Pancreas (tissue), 10 donors: ENCODE data around the gene ZFYVE9. TPM values are rescaled to one million over a fixed set of nuclear protein-coding genes. Genes with fewer than 3 reads are reported as not detected.
"Not testable (repeated sequence)": the region's sequence is repeated elsewhere in the genome, so short reads cannot be mapped to it uniquely, and the experiment has no call there.

Experiments
- ATAC-seq, 4 donors: fragments of 200-7000 bp; cut with Tn5 transposase; one replicate each; pipeline versions ENCODE4 v1.8.0 to v1.9.1; 2020; ENCODE audit warnings: mild to moderate bottlenecking in 4 of 4, moderate library complexity in 4 of 4
- DNase-seq, 6 donors: peaks; one replicate each; pipeline ENCODE4 v3.0.0-alpha.2; 2020
- FAIRE-seq: peaks from 2 replicates; lab custom pipeline; 2012; peaks lifted over from hg19 to GRCh38; lab: Jason Lieb, UNC
- H3K27ac ChIP-seq, 4 donors: fragments of 200-600 bp; sonication (generic); 1 replicate in 3 of 4; 2 replicates in 1 of 4; pipeline versions ENCODE4 v1.5.0 to v1.8.0; 2020
- H3K27me3 ChIP-seq, 4 donors: fragments of 200-600 bp; one replicate each; pipeline ENCODE4 v1.8.0; 2021
- H3K36me3 ChIP-seq, 3 donors: fragments of 200-600 bp; sonication (generic) in 1 of 3; one replicate each; pipeline versions ENCODE4 v1.5.0 to v1.8.0; 2020 to 2021
- H3K4me1 ChIP-seq, 3 donors: fragments of 200-600 bp; one replicate each; pipeline ENCODE4 v1.8.0; 2021
- H3K4me3 ChIP-seq, 4 donors: fragments of 200-600 bp; sonication (generic) in 2 of 4; one replicate each; pipeline versions ENCODE4 v1.5.0 to v1.8.0; 2020 to 2021
- H3K9me3 ChIP-seq, 4 donors: fragments of 200-600 bp; one replicate each; pipeline ENCODE4 v1.8.0; 2021
- CTCF ChIP-seq, 4 donors: fragments of 200-600 bp; sonication (generic) in 3 of 4; IDR thresholded peaks; one replicate each; pipeline versions ENCODE4 v1.5.0 to v1.8.0; 2021; ENCODE audit warnings: antibody characterized with exemption in 4 of 4
- WGBS, 2 donors: extraction: QIAGEN DNeasy Blood & Tissue Kit; methylation state at CpG; one replicate each; pipeline ENCODE4 v1.1.7; 2013; 5-methylcytosine and 5-hydroxymethylcytosine counted together
- intact Hi-C, 3 donors: fragments of 100-400 bp; cut with DNase I; formaldehyde crosslinking; loops; one replicate each; pipeline versions ENCODE4 v1.11.1 to v1.14.2; 2022
- polyA plus RNA-seq, 2 donors: library from polyadenylated mRNA; stranded (reverse); fragments of 200-250 nt; gene quantifications; one replicate each; pipeline ENCODE4 v1.2.3, GENCODE V29; 2013
- total RNA-seq, 6 donors: library from RNA; stranded (reverse); fragmentation: NEBNext Ultra II Directional in 4 of 6; extraction: Animal tissue kit (Norgen Biotek cat#: 25700) in 4 of 6; gene quantifications; one replicate each; pipeline versions ENCODE4 v1.2.1 to v1.2.4, GENCODE V29; 2021 to 2023
- donor health status: healthy with polysubstance abuse.
- donor health status: DM: no; HTN: no; CAD: no; lungs with moderate emphysema.
- donor health status: DM: no; HTN: no; CAD: no.
- donor health status: control.
- donor health status: control.
- donor health status: Bipolar disorder and iron deficiency.
- donor health status: DM: yes; HTN: yes; CAD: no.
- donor health status: DM: no; HTN: no; CAD: no.
- donor health status: DM: no; HTN: no; CAD: no.
- donor health status: DM: yes; HTN: yes; CAD: no.

Gene ZFYVE9
- total and polyA plus RNA-seq, 8 donors: 3.0 to 16.9 (median 13.2) TPM

DNA sequence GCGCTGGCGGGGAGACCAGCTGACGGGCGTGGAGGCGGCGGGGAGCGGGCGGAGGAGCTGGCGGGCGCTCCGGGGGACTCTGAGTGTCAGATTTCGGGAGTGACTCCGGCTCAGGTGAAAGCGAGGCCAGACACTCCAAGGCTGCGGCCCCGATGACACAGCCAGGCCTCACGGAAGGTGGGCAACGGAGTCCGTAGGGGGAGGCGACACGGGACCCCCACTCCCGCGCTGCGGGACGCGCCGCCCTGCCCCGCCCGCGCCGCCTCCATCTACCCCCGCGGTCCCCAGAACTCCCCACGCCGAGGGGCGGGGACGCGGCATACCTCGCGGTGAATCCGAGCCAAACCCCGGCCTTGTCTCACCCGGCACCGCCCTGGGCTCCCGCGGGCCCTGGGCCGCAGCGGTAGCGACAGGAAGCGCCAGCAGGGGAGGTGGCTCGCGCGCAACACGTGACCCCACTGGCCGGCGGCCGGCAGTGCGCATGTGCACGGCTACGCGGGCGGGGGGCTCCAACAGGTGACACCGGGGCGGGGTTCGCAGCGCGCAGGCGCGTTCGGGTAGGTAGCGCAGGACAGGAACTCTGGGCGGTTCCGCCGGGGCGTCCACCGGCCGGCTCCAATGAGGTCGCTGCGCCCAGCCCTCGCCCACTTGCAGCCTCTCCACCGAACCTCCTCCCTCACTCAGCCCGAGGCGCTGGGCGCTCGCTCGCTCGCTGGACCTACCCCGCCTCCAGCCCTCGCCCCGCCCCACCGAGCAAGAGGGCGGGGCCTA, 224.0 kb downstream of the ZFYVE9 start, which contains the start of gene CC2D1B:
CC2D1B (minus strand) TSS at position 460 of the 771 bp plus-strand sequence. CDS start 1,585 bp downstream, outside the sequence.
- ATAC-seq (peak; percentile 91 to 95 (median 92)), DNase-seq (peak; percentile 100), FAIRE-seq (peak; percentile 80)
- H3K36me3 ChIP-seq: peaks cover 0 to 14% (median 4%) of the 10 kb centered on the region in 3 donors
- peaks cover 0 to 10% (median 0%) of the 10 kb centered on the region in 3 donors for H3K4me1 ChIP-seq
- H3K27me3 ChIP-seq: no peaks in the 10 kb centered on the region
- 0 to 1% methylated on average over 78 to 92 of the region's 92 CpGs for WGBS, 2 donors
- TF ChIP-seq CTCF (IDR thresholded peaks at IDR 0.05): peak in 1 of 4 donors; percentile 12
- no peaks in the 10 kb centered on the region for H3K9me3 ChIP-seq
- peak within 1 kb of the TSS; percentile 85 to 92 (median 88) for H3K27ac ChIP-seq
- peak within 1 kb of the TSS; percentile 70 to 99 (median 89) for H3K4me3 ChIP-seq
- intact Hi-C loops: no loop called here

DNA sequence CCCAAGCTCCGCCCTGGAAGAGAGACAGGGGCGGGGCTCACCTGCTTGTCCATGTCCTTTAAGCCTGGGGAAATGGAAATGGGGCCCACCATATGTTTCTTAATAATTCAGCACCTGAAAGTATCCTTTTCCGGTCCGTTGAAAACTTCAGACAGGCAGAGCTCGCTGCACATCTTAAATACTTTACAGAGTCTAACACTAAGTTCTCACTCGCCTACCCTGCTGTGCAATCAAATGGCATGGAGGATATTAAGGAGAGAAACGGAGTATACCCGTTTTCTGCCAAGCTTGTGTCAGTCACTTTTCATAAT, 224.6 kb downstream of the ZFYVE9 start:
- Histone ChIP-seq H3K27ac (peak overlapping the region in 3 of 4 donors; percentile 85 to 92 (median 91)), H3K4me1 (peaks cover 0 to 10% (median 0%) of the 10 kb centered on the region in 3 donors), H3K4me3 (peak overlapping the region in 3 of 4 donors; percentile 70 to 95 (median 83)), H3K27me3 (no peaks in the 10 kb centered on the region), H3K9me3 (no peaks in the 10 kb centered on the region), H3K36me3 (peaks cover 0 to 10% (median 0%) of the 10 kb centered on the region in 3 donors)
- DNase-seq (no peak), FAIRE-seq (no peak), ATAC-seq (no peak)
- no peak for TF ChIP-seq CTCF (IDR thresholded peaks at IDR 0.05)
- 14 to 15% methylated on average over 8 of the region's 8 CpGs for WGBS, 2 donors
- intact Hi-C loops: no loop called here

DNA sequence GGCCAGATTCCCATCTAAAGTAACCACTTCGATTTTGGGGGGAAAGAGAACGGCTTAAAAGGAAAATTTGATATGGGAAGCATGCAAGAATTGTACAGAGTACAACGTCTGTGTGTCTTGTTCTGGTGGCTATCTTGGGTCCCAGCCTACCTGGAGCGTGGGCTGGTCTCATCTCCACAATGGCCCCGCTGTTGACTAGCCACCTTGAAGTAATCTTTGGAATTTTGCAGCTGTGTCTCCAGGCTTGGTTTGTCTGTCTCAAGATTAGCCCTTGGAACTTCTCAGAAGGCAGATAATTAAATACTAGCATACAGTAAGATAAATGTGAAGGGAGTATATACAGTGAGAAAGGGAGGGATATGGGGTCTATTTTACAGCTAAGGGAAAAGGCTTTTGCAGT, 225.4 kb downstream of the ZFYVE9 start:
- 90 to 93% methylated on average over 5 of the region's 5 CpGs for WGBS, 2 donors
- Histone ChIP-seq H3K27me3 (no peaks in the 10 kb centered on the region), H3K9me3 (no peaks in the 10 kb centered on the region), H3K27ac (no peak overlapping the region), H3K4me1 (peaks cover 0 to 10% (median 0%) of the 10 kb centered on the region in 3 donors), H3K36me3 (peaks cover 0 to 2% (median 0%) of the 10 kb centered on the region in 3 donors), H3K4me3 (no peak overlapping the region)
- FAIRE-seq (no peak), DNase-seq (no peak), ATAC-seq (no peak)
- intact Hi-C loops: no loop called here
- no peak for TF ChIP-seq CTCF (IDR thresholded peaks at IDR 0.05)

DNA sequence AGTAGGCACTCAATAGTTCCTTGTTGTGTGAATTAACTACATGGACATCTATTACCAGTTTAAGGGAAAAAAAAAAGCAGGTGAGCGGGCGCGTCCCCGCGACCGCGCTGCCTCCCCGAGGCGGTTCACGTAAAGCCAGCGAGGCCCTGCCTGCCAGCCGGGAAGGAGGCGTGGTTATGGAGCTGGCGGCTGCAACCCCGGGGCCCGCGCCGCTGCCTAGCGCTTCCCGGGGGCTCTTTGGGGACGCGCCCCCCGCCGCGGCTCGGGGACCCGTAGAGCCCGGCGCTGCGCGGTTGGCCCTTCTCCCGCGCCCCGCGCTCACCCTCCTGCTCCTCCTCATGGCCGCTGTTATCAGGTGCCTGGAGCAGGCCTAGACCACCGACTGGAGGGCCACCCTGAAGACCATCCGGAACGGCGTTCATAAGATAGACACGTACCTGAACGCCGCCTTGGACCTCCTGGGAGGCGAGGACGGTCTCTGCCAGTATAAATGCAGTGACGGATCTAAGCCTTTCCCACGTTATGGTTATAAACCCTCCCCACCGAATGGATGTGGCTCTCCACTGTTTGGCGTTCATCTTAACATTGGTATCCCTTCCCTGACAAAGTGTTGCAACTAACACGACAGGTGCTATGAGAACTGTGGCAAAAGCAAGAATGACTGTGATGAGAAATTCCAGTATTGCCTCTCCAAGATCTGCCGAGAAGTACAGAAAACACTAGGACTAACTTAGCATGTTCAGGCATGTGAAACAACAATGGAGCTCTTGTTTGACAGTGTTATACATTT, 226.7 kb downstream of the ZFYVE9 start:
- DNase-seq (peak; percentile 68 to 89 (median 76)), FAIRE-seq (no peak), ATAC-seq (peak; percentile 22 to 52 (median 47))
- H3K36me3 ChIP-seq: no peaks in the 10 kb centered on the region
- H3K4me3 ChIP-seq: peak overlapping the region; percentile 38 to 47 (median 42)
- intact Hi-C loops: no loop called here
- peak overlapping the region; percentile 23 to 71 (median 66) for H3K27ac ChIP-seq
- H3K4me1 ChIP-seq: peaks cover 0 to 10% (median 0%) of the 10 kb centered on the region in 3 donors
- no peak for TF ChIP-seq CTCF (IDR thresholded peaks at IDR 0.05)
- H3K9me3 ChIP-seq: no peaks in the 10 kb centered on the region
- H3K27me3 ChIP-seq: no peaks in the 10 kb centered on the region
- 2 to 3% methylated on average over 51 of the region's 51 CpGs for WGBS, 2 donors

DNA sequence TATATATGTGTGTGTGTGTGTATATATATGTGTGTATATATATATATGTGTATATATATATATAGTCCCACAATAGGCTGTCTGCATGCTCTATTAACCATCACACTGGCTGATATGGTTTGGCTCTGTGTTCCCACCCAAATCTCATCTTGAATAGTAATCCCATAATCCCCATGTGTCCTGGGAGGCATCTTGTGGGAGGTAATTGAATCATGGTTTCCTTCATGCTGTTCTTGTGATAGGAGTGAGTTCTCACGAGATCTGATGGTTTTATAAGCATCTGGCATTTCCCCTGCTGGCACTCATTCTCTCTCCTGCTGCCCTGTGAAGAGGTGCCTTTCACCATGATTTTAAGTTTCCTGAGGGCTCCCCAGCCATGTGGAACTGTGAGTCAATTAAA, 228.0 kb downstream of the ZFYVE9 start:
- H3K4me3 ChIP-seq, ATAC-seq, DNase-seq, H3K27ac ChIP-seq, H3K4me1 ChIP-seq, H3K36me3 ChIP-seq, H3K27me3 ChIP-seq, intact Hi-C loops, FAIRE-seq, H3K9me3 ChIP-seq: not testable (repeated sequence)
- 73 to 74% methylated on average over 1 of the region's 1 CpG for WGBS, 2 donors
